Spinal cord (tissue), 10 donors: ENCODE measurements around the gene NF1. TPM values are rescaled to one million over a fixed set of nuclear protein-coding genes. Genes with fewer than 3 reads are reported as not detected.
"Not testable (repeated sequence)": the region's sequence is repeated elsewhere in the genome, so short reads cannot be mapped to it uniquely, and the experiment has no call there.

Experiments
- DNase-seq, 6 donors: peaks; one replicate each; pipeline versions ENCODE4 v3.0.0 to v3.0.0-alpha.2; 2013 to 2015; ENCODE audit warnings: low spot score in 6 of 6, low read depth in 4 of 6
- H3K27ac ChIP-seq: one replicate; pipeline ENCODE4 v1.5.1; 2013; ENCODE audit warnings: low read depth, low read length, control low read depth
- H3K27me3 ChIP-seq: one replicate; pipeline ENCODE4 v1.6.1; 2013; ENCODE audit warnings: low read length; ENCODE audit not compliant: control insufficient read depth, insufficient read depth
- H3K36me3 ChIP-seq: one replicate; pipeline ENCODE4 v1.6.1; 2013; ENCODE audit warnings: low read length; ENCODE audit not compliant: control insufficient read depth, insufficient read depth
- H3K4me1 ChIP-seq: one replicate; pipeline ENCODE4 v1.6.1; 2013; ENCODE audit warnings: low read length; ENCODE audit not compliant: control insufficient read depth, insufficient read depth
- H3K4me3 ChIP-seq: one replicate; pipeline ENCODE4 v1.5.1; 2013; ENCODE audit warnings: low read depth, low read length, control low read depth
- H3K9me3 ChIP-seq: one replicate; pipeline ENCODE4 v1.6.1; 2013; ENCODE audit warnings: low read length; ENCODE audit not compliant: control insufficient read depth, insufficient read depth
- WGBS: methylation state at CpG from one replicate; pipeline ENCODE4 v1.1.5; 2013; ENCODE audit warnings: missing lambda C conversion rate; ENCODE audit not compliant: insufficient coverage; 5-methylcytosine and 5-hydroxymethylcytosine counted together
- polyA plus RNA-seq, 2 donors: library from polyadenylated mRNA; unstranded; fragments of 120-200 nt; gene quantifications; one replicate each; pipeline ENCODE4 v1.2.1, GENCODE V29; 2013; ENCODE audit not compliant: insufficient read length in 2 of 2
- total RNA-seq, 2 donors: library from RNA; depleted of rRNA in 1 of 2; stranded (reverse); fragments of 120-200 nt in 1 of 2; fragments of >200 nt in 1 of 2; gene quantifications; one replicate each; pipeline versions ENCODE4 v1.2.3 to v1.2.4, GENCODE V29; 2013 to 2014
- donor health status: healthy.

The NF1 gene
- total and polyA plus RNA-seq, 4 donors, result 41.1 to 140 (median 54.9) TPM

GRCh38 chr17:31144428-31144827, 49.7 kb downstream of the NF1 start:
- H3K4me3 ChIP-seq, result no peak overlapping the region
- 20% methylated on average over 1 of the region's 3 CpGs for WGBS
- no peak overlapping the region for H3K27ac ChIP-seq
- no peaks in the 10 kb centered on the region for H3K27me3 ChIP-seq
- peaks cover 2% of the 10 kb centered on the region for H3K36me3 ChIP-seq
- peak in 4 of 6 donors; percentile 8 to 79 (median 30) for DNase-seq
- H3K4me1 ChIP-seq, result no peaks in the 10 kb centered on the region
- H3K9me3 ChIP-seq, result no peaks in the 10 kb centered on the region

DNA sequence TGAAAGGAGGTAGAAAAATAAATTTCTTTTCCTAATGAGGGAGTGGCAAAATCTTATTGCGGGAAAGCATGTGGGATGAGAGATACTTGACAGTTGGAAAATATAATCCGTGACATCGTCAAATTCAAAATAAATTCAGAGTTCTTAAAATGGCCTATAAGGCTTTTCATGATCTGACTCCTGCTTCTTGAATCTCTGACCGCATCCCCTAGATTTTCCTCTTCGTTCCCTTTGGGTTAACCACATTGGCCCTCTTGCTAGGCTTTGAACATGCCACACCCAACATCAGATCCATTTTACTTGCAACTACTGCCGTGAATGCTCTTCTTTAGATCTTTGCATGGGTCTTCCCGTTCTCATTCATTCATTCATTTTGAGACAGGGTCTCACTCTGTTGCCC, 50.1 kb downstream of the NF1 start:
- H3K27ac ChIP-seq, result no peak overlapping the region
- WGBS, result 72% methylated on average over 7 of the region's 7 CpGs
- no peaks in the 10 kb centered on the region for H3K27me3 ChIP-seq
- peaks cover 2% of the 10 kb centered on the region for H3K36me3 ChIP-seq
- H3K9me3 ChIP-seq, result no peaks in the 10 kb centered on the region
- no peak overlapping the region for H3K4me3 ChIP-seq
- DNase-seq, result no peak
- no peaks in the 10 kb centered on the region for H3K4me1 ChIP-seq

DNA sequence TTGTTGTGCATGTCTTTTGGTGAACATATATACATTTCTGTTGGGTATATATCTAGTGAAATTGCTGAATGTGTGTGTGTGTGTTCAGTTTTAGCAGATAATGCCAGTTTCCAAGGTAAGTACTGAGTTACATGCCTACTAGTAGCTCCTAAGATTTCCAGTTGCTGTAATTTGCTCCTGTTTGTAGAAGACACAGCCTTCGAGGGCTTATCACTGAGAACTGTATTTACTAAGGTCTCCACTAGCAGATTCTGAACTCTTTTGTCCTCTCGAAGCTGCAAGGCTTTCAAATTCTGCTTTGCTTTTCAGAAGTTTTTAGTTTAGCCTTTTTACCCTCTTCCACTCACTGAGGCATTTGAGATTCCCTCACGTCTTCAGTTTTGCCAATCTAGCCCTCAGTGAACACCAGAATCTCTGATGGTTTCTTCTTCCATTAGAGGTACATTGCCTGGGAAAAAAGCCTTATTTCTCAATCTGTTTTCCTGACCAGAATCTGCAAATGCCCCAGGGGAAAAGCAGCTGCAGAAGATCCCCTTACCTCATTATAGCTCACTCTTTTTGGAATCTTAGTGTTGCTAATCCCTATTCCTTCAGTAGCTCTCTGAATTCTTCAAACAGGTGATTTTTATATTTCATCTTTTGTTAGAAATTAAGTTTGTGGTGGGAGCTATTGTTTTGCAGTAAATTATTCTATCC, 52.9 kb downstream of the NF1 start:
- no peak overlapping the region for H3K4me3 ChIP-seq
- H3K27ac ChIP-seq, result peak overlapping the region; percentile 3
- no peaks in the 10 kb centered on the region for H3K4me1 ChIP-seq
- peaks cover 2% of the 10 kb centered on the region for H3K36me3 ChIP-seq
- no peaks in the 10 kb centered on the region for H3K9me3 ChIP-seq
- 34% methylated on average over 3 of the region's 3 CpGs for WGBS
- DNase-seq, result no peak
- no peaks in the 10 kb centered on the region for H3K27me3 ChIP-seq

DNA sequence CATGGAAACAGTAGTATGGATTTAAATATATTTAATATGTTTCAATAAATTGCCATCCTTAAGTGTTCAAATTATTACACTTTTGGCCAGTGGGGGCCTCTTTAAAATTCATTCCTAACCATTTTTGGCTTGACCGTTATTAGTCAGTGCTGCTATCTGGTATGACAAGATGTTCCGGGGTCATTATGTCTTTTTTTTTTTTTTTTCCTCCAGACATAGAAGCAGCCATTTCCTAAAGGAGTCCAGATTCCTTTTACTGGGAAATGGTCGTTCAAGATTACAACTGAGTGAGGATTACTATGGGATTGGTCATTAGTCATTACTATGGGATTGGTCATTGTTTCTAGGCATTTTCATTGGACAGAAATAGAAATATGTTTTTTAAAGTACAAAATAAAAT, 53.4 kb downstream of the NF1 start:
- no peaks in the 10 kb centered on the region for H3K9me3 ChIP-seq
- H3K4me1 ChIP-seq, result no peaks in the 10 kb centered on the region
- peaks cover 2% of the 10 kb centered on the region for H3K36me3 ChIP-seq
- 80% methylated on average over 1 of the region's 3 CpGs for WGBS
- no peak for DNase-seq
- no peak overlapping the region for H3K27ac ChIP-seq
- H3K27me3 ChIP-seq, result no peaks in the 10 kb centered on the region
- H3K4me3 ChIP-seq, result no peak overlapping the region

- H3K9me3 ChIP-seq, result no peaks in the 10 kb centered on the region
- WGBS, result no CpG with 5 or more reads among the region's 1 CpG
Measured at GRCh38 chr17:31152271-31152670, 57.5 kb downstream of the NF1 start.

GRCh38 chr17:31155208-31155810, 60.5 kb downstream of the NF1 start:
- H3K4me1 ChIP-seq, result no peaks in the 10 kb centered on the region
- no peak overlapping the region for H3K4me3 ChIP-seq
- no peaks in the 10 kb centered on the region for H3K9me3 ChIP-seq
- WGBS, result no CpG with 5 or more reads among the region's 1 CpG
- DNase-seq, result no peak
- H3K27me3 ChIP-seq, result no peaks in the 10 kb centered on the region
- peaks cover 6% of the 10 kb centered on the region for H3K36me3 ChIP-seq
- no peak overlapping the region for H3K27ac ChIP-seq

More at GRCh38 chr17:31152271-31152670, 57.5 kb downstream of the NF1 start:
- Histone ChIP-seq H3K27ac (no peak overlapping the region), H3K4me3 (no peak overlapping the region), H3K36me3 (no peaks in the 10 kb centered on the region), H3K27me3 (no peaks in the 10 kb centered on the region), H3K4me1 (no peaks in the 10 kb centered on the region)
- no peak for DNase-seq

- H3K9me3 ChIP-seq, result no peaks in the 10 kb centered on the region
- H3K36me3 ChIP-seq, result peaks cover 6% of the 10 kb centered on the region
- H3K27ac ChIP-seq, result no peak overlapping the region
- no peak for DNase-seq
- no peak overlapping the region for H3K4me3 ChIP-seq
- H3K4me1 ChIP-seq, result no peaks in the 10 kb centered on the region
- no peaks in the 10 kb centered on the region for H3K27me3 ChIP-seq
- no CpG with 5 or more reads among the region's 2 CpGs for WGBS
Measured at GRCh38 chr17:31156326-31156725, 61.5 kb downstream of the NF1 start.

DNA sequence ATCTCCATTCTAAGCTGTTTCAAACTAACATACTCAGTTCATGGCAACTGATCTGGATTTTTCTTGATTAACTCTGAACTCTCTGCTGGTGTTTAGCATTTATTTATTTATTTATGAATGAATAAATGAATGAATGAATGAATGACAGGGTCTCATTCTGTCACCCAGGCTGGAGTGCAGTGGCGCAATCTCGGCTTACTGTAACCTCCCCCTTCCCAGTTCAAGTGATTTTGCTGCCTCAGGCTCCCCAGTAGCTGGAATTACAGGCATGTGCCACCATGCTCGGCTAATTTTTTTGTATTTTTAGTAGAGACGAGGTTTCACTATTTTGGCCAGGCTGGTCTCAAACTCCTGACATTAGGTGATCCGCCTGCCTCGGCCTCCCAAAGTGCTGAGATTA, 62.1 kb downstream of the NF1 start:
- not testable (repeated sequence) for H3K27me3 ChIP-seq, H3K36me3 ChIP-seq, H3K4me1 ChIP-seq, DNase-seq, H3K9me3 ChIP-seq, H3K4me3 ChIP-seq, H3K27ac ChIP-seq
- 94% methylated on average over 5 of the region's 6 CpGs for WGBS

- H3K4me1 ChIP-seq, result no peaks in the 10 kb centered on the region
- no peak overlapping the region for H3K4me3 ChIP-seq
- DNase-seq, result no peak
- no CpG with 5 or more reads among the region's 1 CpG for WGBS
- no peaks in the 10 kb centered on the region for H3K27me3 ChIP-seq
- H3K27ac ChIP-seq, result no peak overlapping the region
- no peaks in the 10 kb centered on the region for H3K9me3 ChIP-seq
- peaks cover 6% of the 10 kb centered on the region for H3K36me3 ChIP-seq
Measured at GRCh38 chr17:31158746-31159377, 64.1 kb downstream of the NF1 start.
